Measurements from ENCODE around the gene MYOG. TPM values are rescaled to one million over a fixed set of nuclear protein-coding genes. Genes with fewer than 3 reads are reported as not detected.

The MYOG gene
- total and polyA plus RNA-seq, 8 donors = 0.13 TPM; not detected in 7

DNA sequence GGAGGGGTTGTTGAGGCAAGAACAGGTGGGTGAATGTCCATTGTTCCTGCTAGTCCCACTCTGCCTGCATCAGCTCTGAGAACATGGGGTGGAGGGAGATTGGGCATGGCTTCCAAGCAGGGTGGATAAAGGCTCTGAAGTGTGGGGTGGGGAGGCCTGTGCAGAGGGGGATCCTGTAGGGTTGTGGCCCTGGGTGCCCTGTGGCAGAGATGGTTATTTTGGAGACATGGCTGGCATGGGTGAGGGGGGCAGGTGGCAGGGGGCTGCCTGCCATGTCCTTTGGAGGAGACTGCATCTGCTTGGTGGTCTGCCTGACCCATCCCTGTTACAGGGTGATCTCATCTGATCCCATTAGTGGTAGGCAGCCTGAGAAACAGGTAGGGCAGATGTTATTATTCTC is 11.2 kb downstream of the MYOG start:
- intact Hi-C loops (cut with DNase I) = no loop called here
- ATAC-seq = no peak
- no peak for DNase-seq
- Histone ChIP-seq H3K27ac (no peak overlapping the region), H3K4me1 (peaks cover 0 to 26% of the 10 kb centered on the region in 2 donors), H3K36me3 (peaks cover 0 to 4% of the 10 kb centered on the region in 2 donors), H3K4me3 (no peak overlapping the region), H3K27me3 (peaks cover 5 to 35% of the 10 kb centered on the region in 2 donors), H3K9me3 (no peaks in the 10 kb centered on the region)
- TF ChIP-seq, protein P1, sequence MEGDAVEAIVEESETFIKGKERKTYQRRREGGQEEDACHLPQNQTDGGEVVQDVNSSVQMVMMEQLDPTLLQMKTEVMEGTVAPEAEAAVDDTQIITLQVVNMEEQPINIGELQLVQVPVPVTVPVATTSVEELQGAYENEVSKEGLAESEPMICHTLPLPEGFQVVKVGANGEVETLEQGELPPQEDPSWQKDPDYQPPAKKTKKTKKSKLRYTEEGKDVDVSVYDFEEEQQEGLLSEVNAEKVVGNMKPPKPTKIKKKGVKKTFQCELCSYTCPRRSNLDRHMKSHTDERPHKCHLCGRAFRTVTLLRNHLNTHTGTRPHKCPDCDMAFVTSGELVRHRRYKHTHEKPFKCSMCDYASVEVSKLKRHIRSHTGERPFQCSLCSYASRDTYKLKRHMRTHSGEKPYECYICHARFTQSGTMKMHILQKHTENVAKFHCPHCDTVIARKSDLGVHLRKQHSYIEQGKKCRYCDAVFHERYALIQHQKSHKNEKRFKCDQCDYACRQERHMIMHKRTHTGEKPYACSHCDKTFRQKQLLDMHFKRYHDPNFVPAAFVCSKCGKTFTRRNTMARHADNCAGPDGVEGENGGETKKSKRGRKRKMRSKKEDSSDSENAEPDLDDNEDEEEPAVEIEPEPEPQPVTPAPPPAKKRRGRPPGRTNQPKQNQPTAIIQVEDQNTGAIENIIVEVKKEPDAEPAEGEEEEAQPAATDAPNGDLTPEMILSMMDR (IDR thresholded peaks at IDR 0.05) = no peak

DNA sequence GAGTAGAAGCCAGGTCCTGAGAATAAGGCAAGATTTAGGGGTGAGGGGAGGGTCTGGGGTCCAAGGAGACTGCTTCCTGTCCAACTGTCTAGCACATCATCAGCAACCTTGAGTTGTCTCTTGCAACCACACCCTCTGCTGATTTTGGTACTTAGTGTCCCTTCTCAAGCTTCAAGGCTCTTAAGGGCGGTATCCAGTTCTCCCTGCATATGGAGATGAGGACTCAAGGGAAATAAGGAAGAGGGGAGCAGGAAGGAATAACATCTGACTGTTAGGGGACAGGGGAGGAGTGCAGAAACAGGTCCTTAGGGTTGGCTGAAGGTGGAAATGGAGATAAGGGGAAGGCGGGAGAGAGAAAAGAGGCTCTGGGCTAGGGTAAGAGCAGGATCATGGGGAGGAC is 12.3 kb downstream of the MYOG start:
- Histone ChIP-seq H3K27me3 (peaks cover 5 to 35% of the 10 kb centered on the region in 2 donors), H3K4me1 (peaks cover 9 to 37% of the 10 kb centered on the region in 2 donors), H3K27ac (no peak overlapping the region), H3K36me3 (peaks cover 0 to 4% of the 10 kb centered on the region in 2 donors), H3K9me3 (no peaks in the 10 kb centered on the region), H3K4me3 (no peak overlapping the region)
- TF ChIP-seq, protein P1 (IDR thresholded peaks at IDR 0.05) = no peak
- ATAC-seq (no peak), DNase-seq (no peak)
- intact Hi-C loops (cut with DNase I) = no loop called here

DNA sequence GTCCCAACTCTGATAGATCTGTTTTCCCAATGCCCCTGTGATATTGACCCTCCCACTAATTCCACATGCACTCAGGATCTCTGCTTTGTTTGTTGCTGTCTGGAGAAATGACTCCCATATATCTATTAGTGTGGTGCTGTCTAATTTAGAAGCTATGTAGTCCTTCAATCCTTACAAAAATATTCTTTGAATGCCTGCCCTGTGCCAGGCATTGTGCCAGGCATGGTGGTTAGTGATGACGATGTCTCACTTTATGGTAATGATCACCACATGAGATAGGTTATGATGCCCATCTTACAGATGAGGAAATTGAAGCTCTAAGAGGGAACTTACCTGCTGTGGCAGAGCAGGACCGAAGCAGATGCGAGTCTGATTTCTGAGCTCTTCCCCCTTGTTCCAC is 12.9 kb downstream of the MYOG start:
- H3K9me3 ChIP-seq = no peaks in the 10 kb centered on the region
- TF ChIP-seq, protein P1 (IDR thresholded peaks at IDR 0.05) = no peak
- no peak overlapping the region for H3K27ac ChIP-seq
- no peak for ATAC-seq
- H3K27me3 ChIP-seq = peaks cover 5 to 34% of the 10 kb centered on the region in 2 donors
- peaks cover 9 to 42% of the 10 kb centered on the region in 2 donors for H3K4me1 ChIP-seq
- no peak for DNase-seq
- no peak overlapping the region for H3K4me3 ChIP-seq
- intact Hi-C loops (cut with DNase I) = no loop called here
- peaks cover 0 to 4% of the 10 kb centered on the region in 2 donors for H3K36me3 ChIP-seq

DNA sequence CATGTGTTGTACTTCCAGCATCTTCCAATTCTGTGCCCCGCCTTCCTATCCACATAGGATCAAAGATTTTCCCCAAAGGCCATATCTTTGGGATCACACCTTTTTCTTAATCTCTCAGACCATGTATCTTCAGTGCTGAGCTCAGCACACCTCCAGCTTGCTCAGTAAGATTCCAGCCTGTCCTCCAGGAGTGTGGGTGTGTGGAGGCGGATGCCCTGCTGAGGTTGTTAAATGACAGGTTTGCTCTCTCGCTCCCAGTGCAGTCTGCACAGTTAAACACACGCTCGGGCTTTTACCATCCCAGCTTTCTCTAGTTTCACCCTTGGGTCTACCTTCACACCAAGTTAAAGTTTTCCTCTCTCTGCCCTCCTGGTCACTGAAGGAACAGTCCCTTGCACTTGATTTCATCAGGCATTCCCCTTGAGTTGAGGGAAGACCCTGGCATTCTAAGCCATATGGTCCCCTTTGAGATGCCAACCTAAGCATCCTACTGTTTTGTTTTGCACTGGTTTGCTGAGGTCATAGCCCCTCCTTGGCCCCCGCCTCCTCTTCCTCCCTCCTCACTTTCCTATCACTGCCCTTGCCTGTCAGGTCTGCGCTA is 13.7 kb downstream of the MYOG start:
- Histone ChIP-seq H3K9me3 (no peaks in the 10 kb centered on the region), H3K27me3 (peaks cover 5 to 26% of the 10 kb centered on the region in 2 donors), H3K4me1 (peaks cover 9 to 42% of the 10 kb centered on the region in 2 donors), H3K36me3 (peaks cover 0 to 4% of the 10 kb centered on the region in 2 donors), H3K27ac (no peak overlapping the region), H3K4me3 (no peak overlapping the region)
- ATAC-seq (no peak), DNase-seq (no peak)
- TF ChIP-seq, protein P1 (IDR thresholded peaks at IDR 0.05) = no peak
- intact Hi-C loops (cut with DNase I) = no loop called here

DNA sequence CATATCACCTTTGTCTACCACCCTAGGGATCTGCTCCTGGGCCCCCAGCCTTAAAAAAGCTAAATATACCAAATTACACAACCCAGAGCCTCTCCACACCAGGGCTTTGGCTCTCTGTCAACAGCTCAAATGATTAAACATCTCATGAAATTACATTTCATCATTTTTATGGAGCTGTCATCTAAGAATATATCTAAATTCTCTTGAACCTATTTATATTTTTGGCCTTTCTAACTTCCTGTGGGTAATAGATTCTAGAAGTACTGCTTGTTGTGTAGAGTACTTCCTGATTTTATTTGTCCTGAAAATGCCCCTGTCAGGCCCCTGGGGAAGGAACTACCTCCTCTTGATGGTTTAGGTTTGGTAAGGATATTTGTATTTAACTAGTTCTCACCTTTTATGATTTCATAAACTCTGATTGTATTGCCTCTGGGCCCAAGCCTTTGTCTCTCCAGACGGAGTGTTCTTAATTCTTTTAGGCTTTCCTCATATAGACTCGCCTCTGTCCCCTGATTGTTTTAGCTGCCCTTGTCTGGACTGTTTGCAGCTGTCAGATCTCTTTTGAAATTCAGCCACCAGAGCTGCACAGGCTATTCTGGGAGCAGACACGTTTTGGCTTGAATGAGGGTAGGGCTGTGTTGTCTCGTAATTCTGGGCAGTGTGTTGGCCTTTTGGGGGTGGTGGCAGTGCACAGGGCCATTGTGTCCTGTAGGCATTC is 16.6 kb downstream of the MYOG start:
- Histone ChIP-seq H3K27ac (peak overlapping the region in 1 of 2 donors; percentile 64), H3K36me3 (peaks cover 0 to 4% of the 10 kb centered on the region in 2 donors), H3K4me1 (peaks cover 9 to 25% of the 10 kb centered on the region in 2 donors), H3K4me3 (no peak overlapping the region), H3K9me3 (no peaks in the 10 kb centered on the region), H3K27me3 (no peaks in the 10 kb centered on the region)
- ATAC-seq (peak; percentile 71), DNase-seq (peak in 2 of 4 donors; percentile 70 to 88)
- intact Hi-C loops (cut with DNase I) = no loop called here
- TF ChIP-seq, protein P1 (IDR thresholded peaks at IDR 0.05) = no peak

All from left lung (tissue), 10 donors.